HuH-7.5 (cell line): ENCODE data around the gene EFNA5.
"Not testable (repeated sequence)": the region's sequence is repeated elsewhere in the genome, so short reads cannot be mapped to it uniquely, and the experiment has no call there.

Experiments
- DNase-seq: peaks from one replicate; pipeline ENCODE4 v3.0.0; 2011; ENCODE audit warnings: low spot score

Gene EFNA5

GRCh38 chr5:107364443-107365319 is 306.1 kb downstream of the EFNA5 start:
- no peak for DNase-seq

GRCh38 chr5:107363768-107364167 is 307.0 kb downstream of the EFNA5 start:
- no peak for DNase-seq

GRCh38 chr5:107361945-107362344 is 308.8 kb downstream of the EFNA5 start:
- no peak for DNase-seq

- DNase-seq: no peak
These were observed 310.9 kb downstream of the EFNA5 start for GRCh38 chr5:107359916-107360234.

GRCh38 chr5:107359033-107359915 is 311.5 kb downstream of the EFNA5 start:
- DNase-seq: no peak

- DNase-seq: no peak
These were observed 313.8 kb downstream of the EFNA5 start for GRCh38 chr5:107356891-107357290.

- no peak for DNase-seq
These were observed 318.2 kb downstream of the EFNA5 start for GRCh38 chr5:107352576-107352975.

- DNase-seq: not testable (repeated sequence)
These were observed 324.2 kb downstream of the EFNA5 start for GRCh38 chr5:107346580-107346979.

- DNase-seq: no peak
These were observed 328.4 kb downstream of the EFNA5 start for GRCh38 chr5:107342371-107342770.

- no peak for DNase-seq
These were observed 329.2 kb downstream of the EFNA5 start for GRCh38 chr5:107341376-107342084.

GRCh38 chr5:107340631-107341030 is 330.1 kb downstream of the EFNA5 start:
- DNase-seq: no peak

- DNase-seq: no peak
These were observed 332.4 kb downstream of the EFNA5 start for GRCh38 chr5:107338335-107338734.

- no peak for DNase-seq
These were observed 333.5 kb downstream of the EFNA5 start for GRCh38 chr5:107337281-107337680.

GRCh38 chr5:107331882-107332281 is 338.9 kb downstream of the EFNA5 start:
- DNase-seq: no peak

- no peak for DNase-seq
These were observed 339.4 kb downstream of the EFNA5 start for GRCh38 chr5:107331312-107331711.

- no peak for DNase-seq
These were observed 339.8 kb downstream of the EFNA5 start for GRCh38 chr5:107330903-107331302.

- no peak for DNase-seq
These were observed 340.9 kb downstream of the EFNA5 start for GRCh38 chr5:107329850-107330249.
